SK-N-SH (cell line): Measurements from ENCODE around the gene GAB2. TPM values are rescaled to one million over a fixed set of nuclear protein-coding genes. Genes with fewer than 3 reads are reported as not detected.

Source experiments
- CTCF ChIA-PET: fragments of 300-600, 350-600 bp; formaldehyde crosslinking; extraction: SDS; loops from one replicate; lab custom pipeline; 2021; lab: Yijun Ruan, JAX
- POLR2A ChIA-PET: fragments of 350-600 bp; sonication (Branson Sonifier 250); formaldehyde crosslinking; extraction: SDS; loops from one replicate; lab custom pipeline; 2020; ENCODE audit warnings: antibody characterized with exemption, inconsistent platforms; lab: Yijun Ruan, JAX
- DNase-seq: peaks from one replicate; pipeline ENCODE4 v3.0.0; 2012
- H2AFZ ChIP-seq: fragments of 200-600 bp; sonication (generic); 2 replicates; pipeline ENCODE4 v1.8.1; 2016; ENCODE audit warnings: antibody characterized with exemption, mild to moderate bottlenecking, low read depth
- H3F3A ChIP-seq: fragments of 200-600 bp; sonication (generic); replicated peaks from 2 replicates; pipeline ENCODE3; 2016; ENCODE audit warnings: antibody characterized with exemption, mild to moderate bottlenecking; ENCODE audit not compliant: insufficient read depth
- H3K27ac ChIP-seq, 2 experiments: fragments of 200-500 bp in 1 of 2; fragments of 200-600 bp in 1 of 2; sonication (Bioruptor generic) in 1 of 2; sonication (generic), shearing (Covaris generic) in 1 of 2; 2 replicates each; pipeline versions ENCODE4 v1.5.1 to v1.6.1; 2014 to 2016; ENCODE audit warnings: low read depth in 2 of 2, inconsistent platforms in 1 of 2, low read length in 1 of 2, mild to moderate bottlenecking in 1 of 2, mixed read lengths in 1 of 2
- H3K27me3 ChIP-seq: fragments of 200-600 bp; sonication (generic), shearing (Covaris generic); 2 replicates; pipeline ENCODE4 v1.6.1; 2016; ENCODE audit warnings: mixed run types; ENCODE audit not compliant: insufficient read depth
- H3K36me3 ChIP-seq, 2 experiments: fragments of 200-500 bp in 1 of 2; fragments of 200-600 bp in 1 of 2; sonication (Bioruptor generic) in 1 of 2; sonication (generic) in 1 of 2; replicated peaks in 1 of 2; 2 replicates each; pipeline versions ENCODE3 to v1.5.1; 2014 to 2016; ENCODE audit warnings: low read length in 1 of 2, mild to moderate bottlenecking in 1 of 2; ENCODE audit not compliant: insufficient read depth in 2 of 2, control insufficient read depth in 1 of 2
- H3K4me1 ChIP-seq, 2 experiments: fragments of 200-500 bp in 1 of 2; fragments of 200-600 bp in 1 of 2; sonication (Bioruptor generic) in 1 of 2; sonication (generic), shearing (Covaris generic) in 1 of 2; 2 replicates each; pipeline versions ENCODE4 v1.5.1 to v1.6.1; 2014 to 2016; ENCODE audit warnings: low read depth in 1 of 2, low read length in 1 of 2, mixed run types in 1 of 2; ENCODE audit not compliant: insufficient read depth in 2 of 2, control insufficient read depth in 1 of 2
- H3K4me2 ChIP-seq: fragments of 200-600 bp; sonication (generic), shearing (Covaris generic); 2 replicates; pipeline ENCODE4 v1.6.1; 2017; ENCODE audit warnings: mixed run types
- H3K4me3 ChIP-seq, 2 experiments: fragments of 200-500 bp in 1 of 2; fragments of 200-600 bp in 1 of 2; sonication (Bioruptor generic) in 1 of 2; sonication (generic), shearing (Covaris generic) in 1 of 2; 2 replicates each; pipeline versions ENCODE4 v1.5.1 to v1.8.1; 2014 to 2016; ENCODE audit warnings: low read depth in 2 of 2, inconsistent platforms in 1 of 2, low read length in 1 of 2, mild to moderate bottlenecking in 1 of 2, mixed read lengths in 1 of 2, moderate library complexity in 1 of 2
- H3K79me2 ChIP-seq: fragments of 200-600 bp; sonication (generic); 2 replicates; pipeline ENCODE4 v1.8.1; 2017; ENCODE audit warnings: mild to moderate bottlenecking; ENCODE audit not compliant: insufficient read depth
- H3K9ac ChIP-seq: fragments of 200-600 bp; sonication (generic); 2 replicates; pipeline ENCODE4 v1.6.1; 2017; ENCODE audit warnings: mixed run types
- H3K9me2 ChIP-seq: fragments of 200-600 bp; sonication (generic); 2 replicates; pipeline ENCODE4 v1.6.1; 2017; ENCODE audit warnings: mixed run types
- H3K9me3 ChIP-seq: fragments of 200-600 bp; sonication (generic); 2 replicates; pipeline ENCODE4 v1.6.1; 2017; ENCODE audit warnings: mixed run types, mild to moderate bottlenecking, moderate library complexity
- H4K20me1 ChIP-seq: fragments of 200-600 bp; sonication (generic); 2 replicates; pipeline ENCODE4 v1.6.1; 2017; ENCODE audit warnings: mild to moderate bottlenecking, mixed run types; ENCODE audit not compliant: insufficient read depth
- ELF1 ChIP-seq: IDR thresholded peaks from 2 replicates; pipeline ENCODE4 v1.4.0; 2012
- FOSL2 ChIP-seq: IDR thresholded peaks from 2 replicates; pipeline ENCODE4 v1.4.0; 2012; ENCODE audit warnings: low read depth, mild to moderate bottlenecking, moderate library complexity, borderline replicate concordance
- FOXM1 ChIP-seq: IDR thresholded peaks from 2 replicates; pipeline ENCODE4 v1.4.0; 2012; ENCODE audit warnings: low read depth, mild to moderate bottlenecking
- MXI1 ChIP-seq: IDR thresholded peaks from 2 replicates; pipeline ENCODE4 v1.6.1; 2012; ENCODE audit warnings: mild to moderate bottlenecking, low read depth, low read length, improper control_type of control experiment
- NRF1 ChIP-seq: IDR thresholded peaks from 2 replicates; pipeline ENCODE4 v1.6.1; 2012; ENCODE audit warnings: low read depth, mild to moderate bottlenecking, low read length
- PBX3 ChIP-seq: IDR thresholded peaks from 2 replicates; pipeline ENCODE4; 2012
- POLR2AphosphoS5 ChIP-seq: IDR thresholded peaks from 2 replicates; pipeline ENCODE4 v1.6.1; 2012; ENCODE audit warnings: low read depth, low read length
- TAF1 ChIP-seq: IDR thresholded peaks from 2 replicates; pipeline ENCODE4 v1.6.1; 2012; ENCODE audit warnings: low read depth, mild to moderate bottlenecking, low read length, moderate library complexity, borderline replicate concordance
- TCF12 ChIP-seq: IDR thresholded peaks from 2 replicates; pipeline ENCODE4 v1.4.0; 2012
- USF2 ChIP-seq: fragments of 150-350 bp; IDR thresholded peaks from 2 replicates; pipeline ENCODE4 v1.6.1; 2017; ENCODE audit warnings: antibody characterized with exemption, low read length, low read depth, borderline replicate concordance
- WGBS: methylation state at CpG from one replicate; pipeline ENCODE4 v1.1.6; 2017; ENCODE audit warnings: low lambda C conversion rate; 5-methylcytosine and 5-hydroxymethylcytosine counted together
- polyA plus RNA-seq, 3 experiments: library from polyadenylated mRNA; depleted of rRNA; stranded (reverse); fragments of >200 nt; gene quantifications; 2 replicates each; pipeline ENCODE4 v1.2.3, GENCODE V29; 2012
- TF ChIP-seq, protein P1 (sequence below): IDR thresholded peaks from 2 replicates; pipeline ENCODE4 v1.6.1; 2012; ENCODE audit warnings: mild to moderate bottlenecking, low read depth, low read length, moderate library complexity

Gene GAB2
- polyA plus RNA-seq, 1 of the 3 experiments (the other 2 are of a cell fraction) = 5.6 TPM

DNA sequence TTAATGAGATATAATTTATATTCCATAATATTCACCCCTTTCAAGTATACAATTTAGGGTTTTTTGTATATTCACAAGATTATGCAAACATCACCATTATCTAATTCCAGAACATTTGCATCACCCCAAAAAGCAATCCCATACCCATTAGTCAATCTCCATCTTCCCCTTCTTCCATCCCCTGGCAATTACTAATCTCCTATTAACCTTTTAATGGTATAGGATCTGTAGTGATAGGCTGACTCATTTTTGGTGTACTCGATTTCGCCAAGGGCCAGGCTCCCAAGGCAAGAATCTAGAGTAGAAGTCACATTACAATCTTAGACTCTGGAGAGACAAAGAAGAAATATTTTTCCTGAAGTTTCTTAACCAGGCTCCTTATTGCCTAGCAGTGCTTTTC, 113.4 kb downstream of the GAB2 start (continued):
- TF ChIP-seq, protein P1, sequence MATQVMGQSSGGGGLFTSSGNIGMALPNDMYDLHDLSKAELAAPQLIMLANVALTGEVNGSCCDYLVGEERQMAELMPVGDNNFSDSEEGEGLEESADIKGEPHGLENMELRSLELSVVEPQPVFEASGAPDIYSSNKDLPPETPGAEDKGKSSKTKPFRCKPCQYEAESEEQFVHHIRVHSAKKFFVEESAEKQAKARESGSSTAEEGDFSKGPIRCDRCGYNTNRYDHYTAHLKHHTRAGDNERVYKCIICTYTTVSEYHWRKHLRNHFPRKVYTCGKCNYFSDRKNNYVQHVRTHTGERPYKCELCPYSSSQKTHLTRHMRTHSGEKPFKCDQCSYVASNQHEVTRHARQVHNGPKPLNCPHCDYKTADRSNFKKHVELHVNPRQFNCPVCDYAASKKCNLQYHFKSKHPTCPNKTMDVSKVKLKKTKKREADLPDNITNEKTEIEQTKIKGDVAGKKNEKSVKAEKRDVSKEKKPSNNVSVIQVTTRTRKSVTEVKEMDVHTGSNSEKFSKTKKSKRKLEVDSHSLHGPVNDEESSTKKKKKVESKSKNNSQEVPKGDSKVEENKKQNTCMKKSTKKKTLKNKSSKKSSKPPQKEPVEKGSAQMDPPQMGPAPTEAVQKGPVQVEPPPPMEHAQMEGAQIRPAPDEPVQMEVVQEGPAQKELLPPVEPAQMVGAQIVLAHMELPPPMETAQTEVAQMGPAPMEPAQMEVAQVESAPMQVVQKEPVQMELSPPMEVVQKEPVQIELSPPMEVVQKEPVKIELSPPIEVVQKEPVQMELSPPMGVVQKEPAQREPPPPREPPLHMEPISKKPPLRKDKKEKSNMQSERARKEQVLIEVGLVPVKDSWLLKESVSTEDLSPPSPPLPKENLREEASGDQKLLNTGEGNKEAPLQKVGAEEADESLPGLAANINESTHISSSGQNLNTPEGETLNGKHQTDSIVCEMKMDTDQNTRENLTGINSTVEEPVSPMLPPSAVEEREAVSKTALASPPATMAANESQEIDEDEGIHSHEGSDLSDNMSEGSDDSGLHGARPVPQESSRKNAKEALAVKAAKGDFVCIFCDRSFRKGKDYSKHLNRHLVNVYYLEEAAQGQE = no peak
- TF ChIP-seq FOXM1 (no peak), FOSL2 (no peak), PBX3 (no peak)

DNA sequence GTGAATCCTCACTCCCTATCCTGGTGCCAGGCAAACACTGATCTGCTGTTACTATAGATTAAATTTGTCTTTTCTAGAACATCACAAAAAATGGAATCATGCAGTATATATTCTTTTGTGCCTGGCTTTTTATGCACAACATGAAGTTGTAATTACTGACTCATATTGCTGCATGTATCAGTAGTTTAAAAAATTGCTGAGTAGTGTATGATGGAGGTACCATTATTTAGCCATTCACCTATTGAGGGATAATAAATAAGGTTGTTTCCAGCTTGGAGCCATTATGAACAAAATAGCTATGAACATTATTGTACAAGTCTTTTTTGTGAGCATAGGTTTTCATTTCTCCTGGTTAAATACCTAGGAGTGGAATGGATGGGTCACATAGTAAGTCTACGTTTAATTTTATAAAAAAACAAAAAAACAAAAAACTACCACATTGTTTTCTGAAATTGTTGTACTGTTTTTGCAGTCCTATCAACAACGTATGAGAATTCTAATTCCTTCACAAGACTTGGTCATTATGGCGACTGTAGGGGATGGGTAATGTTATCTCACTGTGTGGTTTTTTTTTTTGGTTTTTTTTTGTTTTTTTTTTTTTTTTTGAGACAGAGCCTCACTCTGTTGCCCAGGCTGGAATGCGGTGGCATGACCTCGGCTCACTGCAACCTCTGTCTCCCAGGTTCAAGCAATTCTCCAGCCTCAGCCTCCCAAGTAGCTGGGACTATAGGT, 117.3 kb downstream of the GAB2 start:
- POLR2A ChIA-PET = no interaction called here
- Histone ChIP-seq H4K20me1 (no peaks in the 10 kb centered on the region), H3K36me3 (no peaks in the 10 kb centered on the region), H3F3A (no peaks in the 10 kb centered on the region), H3K9me2 (no peaks in the 10 kb centered on the region), H3K27me3 (no peaks in the 10 kb centered on the region), H3K79me2 (no peaks in the 10 kb centered on the region; the same call in 1 of the 2 replicates), H3K9ac (no peak overlapping the region), H3K27ac (no peak overlapping the region), H3K4me1 (peaks cover 0 to 4% of the 10 kb centered on the region in 2 experiments; a peak in 1 of 4 replicates), H3K4me2 (no peak overlapping the region), H3K9me3 (no peaks in the 10 kb centered on the region), H3K4me3 (no peak overlapping the region), H2AFZ (no peak overlapping the region)
- TF ChIP-seq USF2 (no peak), POLR2AphosphoS5 (no peak), ELF1 (no peak), MXI1 (no peak), TAF1 (no peak), NRF1 (no peak), TCF12 (no peak), FOSL2 (no peak)
- TF ChIP-seq, protein P1 = no peak
- 91% methylated on average over 5 of the region's 5 CpGs for WGBS
- CTCF ChIA-PET = interaction anchor here (1.0 to 2.7 kb wide), 3 partner anchors 9 to 116 kb away, joined by 3 to 7 read pairs (median 4); no protein-coding TSS in a partner anchor
- DNase-seq = no peak
